OCI-M1 (cell line): ENCODE measurements around the gene PNISR.
"Not testable (repeated sequence)": the region's sequence is repeated elsewhere in the genome, so short reads cannot be mapped to it uniquely, and the experiment has no call there.

Experiments
- DNase-seq: peaks from one replicate; lab custom pipeline; 2025; lab: John Stamatoyannopoulos, UW

The PNISR gene

GRCh38 chr6:99424761-99425646, at the start of gene PNISR:
Gene PNISR, minus strand, starts transcription at chr6:99425308. Its CDS starts 10,649 bp downstream, at chr6:99414659.
- DNase-seq = peak; percentile 99

GRCh38 chr6:99473730-99474129, 48.6 kb upstream of the PNISR start:
- no peak for DNase-seq

- no peak for DNase-seq
These were observed 46.5 kb upstream of the PNISR start for GRCh38 chr6:99471638-99472037.

- peak; percentile 72 for DNase-seq
These were observed 42.5 kb upstream of the PNISR start for GRCh38 chr6:99467509-99468106.

- DNase-seq = not testable (repeated sequence)
These were observed 34.0 kb upstream of the PNISR start for GRCh38 chr6:99459133-99459532.

- DNase-seq = peak; percentile 55
These were observed 33.2 kb upstream of the PNISR start for GRCh38 chr6:99458319-99458718.

- no peak for DNase-seq
These were observed 21.0 kb upstream of the PNISR start for GRCh38 chr6:99446076-99446475.

- peak; percentile 55 for DNase-seq
These were observed 9.8 kb upstream of the PNISR start for GRCh38 chr6:99434702-99435530.

- no peak for DNase-seq
These were observed 7.8 kb upstream of the PNISR start for GRCh38 chr6:99432877-99433276.

- no peak for DNase-seq
These were observed 6.8 kb upstream of the PNISR start for GRCh38 chr6:99431901-99432300.

- no peak for DNase-seq
These were observed 2.9 kb upstream of the PNISR start for GRCh38 chr6:99427988-99428387.

GRCh38 chr6:99426451-99426757, 1.3 kb upstream of the PNISR start:
- no peak for DNase-seq

GRCh38 chr6:99425647-99426450, 741 bp upstream of the PNISR start:
- DNase-seq = peak; percentile 98

- DNase-seq = no peak
These were observed 1.1 kb downstream of the PNISR start for GRCh38 chr6:99424022-99424421.

GRCh38 chr6:99422912-99423311, 2.2 kb downstream of the PNISR start:
- no peak for DNase-seq

- no peak for DNase-seq
These were observed 8.0 kb downstream of the PNISR start for GRCh38 chr6:99416892-99417767.

GRCh38 chr6:99416226-99416625, 8.9 kb downstream of the PNISR start:
- no peak for DNase-seq

- DNase-seq = no peak
These were observed 9.7 kb downstream of the PNISR start for GRCh38 chr6:99415446-99415845.

- DNase-seq = no peak
These were observed 13.0 kb downstream of the PNISR start for GRCh38 chr6:99412065-99412464.

GRCh38 chr6:99409672-99410071, 15.4 kb downstream of the PNISR start:
- no peak for DNase-seq

- no peak for DNase-seq
These were observed 18.0 kb downstream of the PNISR start for GRCh38 chr6:99407076-99407475.
